ENCODE results near the gene DBNL. TPM values are rescaled to one million over a fixed set of nuclear protein-coding genes. Genes with fewer than 3 reads are reported as not detected.
A peak's percentile ranks its signal among the peaks of the same experiment; 100 is the strongest.

DBNL gene
- total RNA-seq, 1 donor from 2014 or later = 85.0 TPM

- Mint-ChIP-seq H3K4me3 (ENCODE audit: unreplicated experiment) (no peak overlapping the region), H3K4me1 (ENCODE audit: low read depth, unreplicated experiment) (peaks cover 10% of the 10 kb centered on the region), H3K9me3 (ENCODE audit: unreplicated experiment) (no peaks in the 10 kb centered on the region), H3K27ac (ENCODE audit: unreplicated experiment) (peak overlapping the region; percentile 30), H3K36me3 (ENCODE audit: low read depth, unreplicated experiment) (peaks cover 18% of the 10 kb centered on the region), H3K27me3 (ENCODE audit: low read depth, unreplicated experiment) (no peaks in the 10 kb centered on the region)
- Histone ChIP-seq H3K9ac (ENCODE audit: low read length) (no peak overlapping the region), H2AFZ (ENCODE audit: low read depth, low read length) (no peak overlapping the region), H3K9me3 (ENCODE audit: insufficient read depth, low read depth, low read length) (no peaks in the 10 kb centered on the region), H3K4me3 (ENCODE audit: insufficient read depth, low read depth, low read length) (no peak overlapping the region), H4K20me1 (ENCODE audit: insufficient read depth, low read length) (no peaks in the 10 kb centered on the region), H3K4me2 (ENCODE audit: low read length) (no peak overlapping the region), H3K36me3 (ENCODE audit: insufficient read depth, low read length) (peaks cover 17% of the 10 kb centered on the region), H3K79me2 (ENCODE audit: insufficient read depth, low read length) (peaks cover under 1% of the 10 kb centered on the region), H3K4me1 (ENCODE audit: insufficient read depth, low read length) (peaks cover 26% of the 10 kb centered on the region), H3K27ac (ENCODE audit: low read depth, low read length) (no peak overlapping the region), H3K27me3 (ENCODE audit: insufficient read depth, low read length) (no peaks in the 10 kb centered on the region)
- TF ChIP-seq, protein P1, sequence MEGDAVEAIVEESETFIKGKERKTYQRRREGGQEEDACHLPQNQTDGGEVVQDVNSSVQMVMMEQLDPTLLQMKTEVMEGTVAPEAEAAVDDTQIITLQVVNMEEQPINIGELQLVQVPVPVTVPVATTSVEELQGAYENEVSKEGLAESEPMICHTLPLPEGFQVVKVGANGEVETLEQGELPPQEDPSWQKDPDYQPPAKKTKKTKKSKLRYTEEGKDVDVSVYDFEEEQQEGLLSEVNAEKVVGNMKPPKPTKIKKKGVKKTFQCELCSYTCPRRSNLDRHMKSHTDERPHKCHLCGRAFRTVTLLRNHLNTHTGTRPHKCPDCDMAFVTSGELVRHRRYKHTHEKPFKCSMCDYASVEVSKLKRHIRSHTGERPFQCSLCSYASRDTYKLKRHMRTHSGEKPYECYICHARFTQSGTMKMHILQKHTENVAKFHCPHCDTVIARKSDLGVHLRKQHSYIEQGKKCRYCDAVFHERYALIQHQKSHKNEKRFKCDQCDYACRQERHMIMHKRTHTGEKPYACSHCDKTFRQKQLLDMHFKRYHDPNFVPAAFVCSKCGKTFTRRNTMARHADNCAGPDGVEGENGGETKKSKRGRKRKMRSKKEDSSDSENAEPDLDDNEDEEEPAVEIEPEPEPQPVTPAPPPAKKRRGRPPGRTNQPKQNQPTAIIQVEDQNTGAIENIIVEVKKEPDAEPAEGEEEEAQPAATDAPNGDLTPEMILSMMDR (IDR thresholded peaks at IDR 0.05; ENCODE audit: insufficient read depth, low read depth, low read length) = no peak
- no peak for TF ChIP-seq EZH2 (IDR thresholded peaks at IDR 0.05; ENCODE audit: insufficient read depth, low read length)
- DNase-seq (ENCODE audit: low read depth) (no peak), FAIRE-seq (no peak)
Measured at GRCh38 chr7:44075296-44076075, 31.0 kb downstream of the DBNL start.

GRCh38 chr7:44076101-44076895 is 31.8 kb downstream of the DBNL start:
- TF ChIP-seq, protein P1 (IDR thresholded peaks at IDR 0.05; ENCODE audit: insufficient read depth, low read depth, low read length) = no peak
- TF ChIP-seq EZH2 (IDR thresholded peaks at IDR 0.05; ENCODE audit: insufficient read depth, low read length) = no peak
- H3K27ac Mint-ChIP-seq (ENCODE audit: unreplicated experiment) = no peak overlapping the region
- no peaks in the 10 kb centered on the region for H3K27me3 ChIP-seq (ENCODE audit: insufficient read depth, low read length)
- H3K9me3 Mint-ChIP-seq (ENCODE audit: unreplicated experiment) = no peaks in the 10 kb centered on the region
- FAIRE-seq = no peak
- H3K27me3 Mint-ChIP-seq (ENCODE audit: low read depth, unreplicated experiment) = no peaks in the 10 kb centered on the region
- no peaks in the 10 kb centered on the region for H3K9me3 ChIP-seq (ENCODE audit: insufficient read depth, low read depth, low read length)
- H2AFZ ChIP-seq (ENCODE audit: low read depth, low read length) = no peak overlapping the region
- no peak overlapping the region for H3K4me3 Mint-ChIP-seq (ENCODE audit: unreplicated experiment)
- no peak overlapping the region for H3K27ac ChIP-seq (ENCODE audit: low read depth, low read length)
- no peak for DNase-seq (ENCODE audit: low read depth)
- peaks cover 32% of the 10 kb centered on the region for H3K4me1 ChIP-seq (ENCODE audit: insufficient read depth, low read length)
- H3K79me2 ChIP-seq (ENCODE audit: insufficient read depth, low read length) = peaks cover 9% of the 10 kb centered on the region
- no peak overlapping the region for H3K4me3 ChIP-seq (ENCODE audit: insufficient read depth, low read depth, low read length)
- H3K36me3 Mint-ChIP-seq (ENCODE audit: low read depth, unreplicated experiment) = peaks cover 22% of the 10 kb centered on the region
- H3K4me1 Mint-ChIP-seq (ENCODE audit: low read depth, unreplicated experiment) = peaks cover 11% of the 10 kb centered on the region
- no peaks in the 10 kb centered on the region for H4K20me1 ChIP-seq (ENCODE audit: insufficient read depth, low read length)
- H3K36me3 ChIP-seq (ENCODE audit: insufficient read depth, low read length) = peaks cover 17% of the 10 kb centered on the region
- H3K4me2 ChIP-seq (ENCODE audit: low read length) = no peak overlapping the region
- H3K9ac ChIP-seq (ENCODE audit: low read length) = no peak overlapping the region

All from astrocyte (in vitro differentiated cells and primary cell).